Skeletal muscle cell (primary cell): ENCODE measurements around the gene PHB1.

ENCODE experiments used
- DNase-seq: peaks from one replicate; pipeline ENCODE4 v3.0.0-alpha.2; 2010; ENCODE audit warnings: low read depth
- H3K4me3 ChIP-seq: 2 replicates; pipeline ENCODE4 v1.5.1; 2011; ENCODE audit warnings: low read depth, mild to moderate bottlenecking, control low read depth, low read length, moderate library complexity

Gene PHB1

DNA sequence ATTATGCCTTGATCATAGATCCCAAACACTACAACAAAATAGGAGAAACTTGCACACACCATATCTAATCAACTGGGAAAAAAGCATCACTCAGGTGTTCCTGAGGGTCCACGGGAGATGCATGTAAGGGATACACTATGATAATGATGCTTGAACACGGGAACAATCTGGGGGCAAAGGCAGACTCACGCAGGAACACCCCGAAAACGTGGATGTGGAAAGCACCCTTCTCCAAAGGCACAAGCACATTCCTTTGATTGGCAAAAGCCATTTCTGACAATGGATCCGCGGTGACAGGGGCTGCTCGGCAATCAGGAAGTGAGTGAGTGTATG lies 53.9 kb downstream of the PHB1 start:
- H3K4me3 ChIP-seq: peak overlapping the region; percentile 87
- DNase-seq: no peak

DNA sequence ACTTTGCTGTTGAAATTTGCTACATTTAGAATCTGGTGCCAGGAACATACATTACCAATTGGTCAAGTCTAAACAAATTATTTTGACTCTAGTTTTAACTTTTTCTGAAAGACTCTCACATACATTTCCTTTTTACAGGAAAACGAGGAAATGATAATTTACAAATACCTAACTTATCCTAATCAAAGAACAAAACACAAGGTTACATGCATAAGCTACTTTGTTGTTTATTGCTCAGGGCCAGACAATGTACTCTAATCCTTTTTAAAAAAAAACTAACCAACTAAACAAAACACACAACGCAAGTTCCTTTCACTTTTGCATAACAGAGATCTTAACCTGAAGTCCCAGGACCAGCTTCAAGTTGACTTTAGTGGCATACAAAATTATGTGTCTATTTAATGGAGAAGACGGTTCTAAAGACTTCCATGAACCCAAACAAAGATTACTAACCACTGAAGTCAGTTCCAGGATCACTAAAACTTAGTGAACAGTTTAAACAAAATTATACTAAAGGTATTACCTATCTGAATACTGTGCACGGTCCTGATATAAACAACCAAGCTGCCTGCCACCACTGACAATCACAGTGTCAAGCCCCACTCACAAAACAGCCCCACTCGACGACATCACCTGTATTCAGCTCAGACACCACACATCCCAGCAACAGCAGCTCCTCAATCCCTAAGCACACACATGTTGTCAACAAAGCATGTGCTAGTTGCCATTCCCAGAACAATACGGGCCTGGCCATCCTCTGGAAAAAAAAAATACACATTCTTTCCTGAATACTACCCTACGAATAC lies 54.5 kb downstream of the PHB1 start:
- DNase-seq: no peak
- H3K4me3 ChIP-seq: peak overlapping the region; percentile 87

DNA sequence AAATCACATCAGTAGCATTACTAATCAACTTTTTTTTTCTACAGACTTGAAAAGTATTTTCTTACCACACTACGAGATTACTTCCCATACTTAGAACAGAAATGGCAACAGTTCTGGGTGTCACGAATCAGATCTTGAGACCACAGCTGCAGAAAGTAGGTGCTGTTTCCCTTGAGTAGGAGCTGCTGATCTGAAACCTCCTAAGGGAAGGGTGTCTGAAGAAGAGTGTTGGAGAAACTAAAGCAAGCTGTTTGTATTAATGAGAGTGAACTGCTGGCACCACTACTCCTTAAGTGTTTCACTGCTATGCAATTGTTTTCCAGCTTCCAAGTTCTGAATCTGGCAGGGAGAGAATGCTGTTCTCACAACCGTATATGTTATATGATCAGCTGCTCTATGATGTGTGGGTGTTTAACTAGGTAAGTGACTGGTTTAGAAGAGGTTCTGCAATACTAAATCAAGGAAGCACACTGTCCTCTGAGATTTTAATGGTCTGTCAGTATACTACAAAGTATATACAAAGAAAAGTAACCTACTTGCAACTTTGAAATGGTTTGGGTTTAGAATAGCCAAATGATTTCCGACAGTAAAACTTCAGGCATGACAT lies 55.9 kb downstream of the PHB1 start:
- DNase-seq: no peak
- no peak overlapping the region for H3K4me3 ChIP-seq

DNA sequence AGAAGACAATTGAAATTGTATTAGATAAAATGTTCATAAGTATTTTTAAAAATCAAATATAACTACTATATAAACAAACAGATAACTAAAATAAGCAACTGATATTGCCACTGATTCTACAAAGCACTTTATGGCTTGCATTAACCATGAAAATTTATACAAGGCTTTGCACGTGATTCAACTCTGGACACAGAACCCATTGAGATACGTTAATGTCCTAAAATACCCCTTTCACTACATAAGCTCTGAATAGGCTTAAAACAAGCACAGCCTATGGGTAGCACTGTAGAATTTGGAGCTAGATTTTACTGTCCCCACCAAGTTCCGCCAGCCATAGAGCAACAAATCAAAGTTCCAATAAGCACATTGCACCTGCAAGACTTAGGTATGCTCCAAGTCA lies 57.2 kb downstream of the PHB1 start:
- DNase-seq: no peak
- no peak overlapping the region for H3K4me3 ChIP-seq

DNA sequence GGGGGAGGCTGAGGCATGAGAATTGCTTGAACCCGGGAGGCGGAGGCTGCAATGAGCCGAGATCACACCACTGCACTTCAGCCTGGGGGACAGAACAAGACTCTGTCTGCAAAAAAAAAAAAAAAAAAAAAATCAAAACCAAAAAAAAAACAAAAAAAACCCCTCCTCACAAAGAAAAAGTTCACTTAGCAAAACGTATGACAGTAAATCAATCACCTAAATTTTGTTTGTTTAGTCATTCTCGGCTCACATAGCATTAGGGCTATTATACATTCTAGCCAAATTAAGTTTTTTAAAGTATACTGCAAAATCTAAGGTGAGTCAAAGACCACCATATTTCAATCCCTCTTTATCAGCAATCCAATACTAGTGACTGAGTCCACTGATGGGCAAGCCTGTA lies 58.4 kb downstream of the PHB1 start:
- H3K4me3 ChIP-seq: no peak overlapping the region
- no peak for DNase-seq
